Neural crest cell (in vitro differentiated cells): ENCODE data around the gene ARID5A. TPM values are rescaled to one million over a fixed set of nuclear protein-coding genes. Genes with fewer than 3 reads are reported as not detected.

ENCODE experiments used
- DNase-seq: peaks from one replicate; pipeline ENCODE4 v3.0.0; 2021; ENCODE audit warnings: low read depth, mixed read lengths, low spot score
- H3K27ac Mint-ChIP-seq: one replicate; pipeline ENCODE4 v1.8.0; 2021; ENCODE audit warnings: mild to moderate bottlenecking, mixed read lengths; ENCODE audit not compliant: unreplicated experiment
- H3K27me3 Mint-ChIP-seq: 2 replicates; pipeline ENCODE4 v1.8.0; 2021; ENCODE audit warnings: low read depth, mild to moderate bottlenecking, mixed read lengths
- H3K36me3 Mint-ChIP-seq: 2 replicates; pipeline ENCODE4 v1.8.0; 2021; ENCODE audit warnings: low read depth, mild to moderate bottlenecking, mixed read lengths
- H3K4me1 Mint-ChIP-seq: 2 replicates; pipeline ENCODE4 v1.8.0; 2021; ENCODE audit warnings: mixed read lengths
- H3K4me3 Mint-ChIP-seq: one replicate; pipeline ENCODE4 v1.8.0; 2021; ENCODE audit warnings: mild to moderate bottlenecking, mixed read lengths
- H3K9me3 Mint-ChIP-seq: 2 replicates; pipeline ENCODE4 v1.8.0; 2021; ENCODE audit warnings: mixed read lengths
- CTCF ChIP-seq: fragments of 200-600 bp; sonication (generic); conservative IDR thresholded peaks from 2 replicates; pipeline ENCODE4 v1.5.0; 2021; ENCODE audit warnings: antibody characterized with exemption, mild to moderate bottlenecking
- long read RNA-seq: library from polyadenylated mRNA; unstranded; transcript quantifications from one replicate; pipeline ENCODE4 v2.0.0, GENCODE V29; 2020
- total RNA-seq: library from RNA; stranded (reverse); gene quantifications from 2 replicates; pipeline ENCODE4 v1.2.1, GENCODE V29; 2021

Gene ARID5A
- 12.0 and 12.9 TPM in 2 replicates for total RNA-seq
- long read RNA-seq, partial matches to known transcripts, result 0 of 2 reads
- long read RNA-seq, other reads (novel, unspliced or antisense), result 1 of 2 reads

GRCh38 chr2:96536445-96537065, at the start of gene ARID5A:
Gene ARID5A (plus strand): TSS chr2:96536752. CDS start chr2:96536827, 75 bp downstream.
- Mint-ChIP-seq H3K9me3 (no peaks in the 10 kb centered on the region), H3K36me3 (no peaks in the 10 kb centered on the region), H3K4me1 (peaks cover 45% of the 10 kb centered on the region), H3K4me3 (peak within 1 kb of the TSS; percentile 90), H3K27me3 (no peaks in the 10 kb centered on the region), H3K27ac (peak within 1 kb of the TSS; percentile 67)
- peak; percentile 54 for TF ChIP-seq CTCF
- DNase-seq, result peak; percentile 84

GRCh38 chr2:96489261-96489660, 47.3 kb upstream of the ARID5A start:
- no peak for DNase-seq
- Mint-ChIP-seq H3K4me3 (no peak overlapping the region), H3K27ac (no peak overlapping the region), H3K9me3 (no peaks in the 10 kb centered on the region), H3K36me3 (no peaks in the 10 kb centered on the region), H3K4me1 (peaks cover 8% of the 10 kb centered on the region), H3K27me3 (peaks cover 11% of the 10 kb centered on the region)
- TF ChIP-seq CTCF, result no peak

GRCh38 chr2:96489663-96490062, 46.9 kb upstream of the ARID5A start:
- DNase-seq, result no peak
- H3K9me3 Mint-ChIP-seq, result no peaks in the 10 kb centered on the region
- H3K4me3 Mint-ChIP-seq, result no peak overlapping the region
- peaks cover 8% of the 10 kb centered on the region for H3K4me1 Mint-ChIP-seq
- no peak for TF ChIP-seq CTCF
- no peaks in the 10 kb centered on the region for H3K36me3 Mint-ChIP-seq
- H3K27me3 Mint-ChIP-seq, result peaks cover 12% of the 10 kb centered on the region
- no peak overlapping the region for H3K27ac Mint-ChIP-seq

- no peak for DNase-seq
- Mint-ChIP-seq H3K4me1 (no peaks in the 10 kb centered on the region), H3K27me3 (peaks cover 12% of the 10 kb centered on the region), H3K36me3 (no peaks in the 10 kb centered on the region), H3K4me3 (no peak overlapping the region), H3K27ac (no peak overlapping the region), H3K9me3 (peaks cover 3% of the 10 kb centered on the region)
- TF ChIP-seq CTCF, result no peak
These were observed 44.6 kb upstream of the ARID5A start for GRCh38 chr2:96491860-96492497.

- no peak for DNase-seq
- Mint-ChIP-seq H3K27ac (no peak overlapping the region), H3K27me3 (peaks cover 11% of the 10 kb centered on the region), H3K9me3 (peaks cover 3% of the 10 kb centered on the region), H3K36me3 (no peaks in the 10 kb centered on the region), H3K4me1 (no peaks in the 10 kb centered on the region), H3K4me3 (no peak overlapping the region)
- no peak for TF ChIP-seq CTCF
These were observed 43.5 kb upstream of the ARID5A start for GRCh38 chr2:96493072-96493471.
